Measurements from ENCODE around the gene TCF7L2. TPM values are rescaled to one million over a fixed set of nuclear protein-coding genes. Genes with fewer than 3 reads are reported as not detected.
"Not testable (repeated sequence)": the region's sequence is repeated elsewhere in the genome, so short reads cannot be mapped to it uniquely, and the experiment has no call there.

Gene TCF7L2
- total RNA-seq, 1 donor, result 6.7 TPM

GRCh38 chr10:113086282-113086681, 136.2 kb downstream of the TCF7L2 start:
- DNase-seq (ENCODE audit: low read depth in 2 of 3, low spot score in 2 of 3), result no peak

- no peak for DNase-seq (ENCODE audit: low read depth in 2 of 3, low spot score in 2 of 3)
Measured at GRCh38 chr10:113087165-113088029, 137.3 kb downstream of the TCF7L2 start.

GRCh38 chr10:113088194-113088593, 138.1 kb downstream of the TCF7L2 start:
- no peak for DNase-seq (ENCODE audit: low read depth in 2 of 3, low spot score in 2 of 3)

- DNase-seq (ENCODE audit: low read depth in 2 of 3, low spot score in 2 of 3), result no peak
Measured at GRCh38 chr10:113089551-113089950, 139.5 kb downstream of the TCF7L2 start.

GRCh38 chr10:113091920-113092319, 141.9 kb downstream of the TCF7L2 start:
- DNase-seq (ENCODE audit: low read depth in 2 of 3, low spot score in 2 of 3), result peak in 1 of 3 donors; percentile 39

GRCh38 chr10:113093188-113094113, 143.4 kb downstream of the TCF7L2 start:
- DNase-seq (ENCODE audit: low read depth in 2 of 3, low spot score in 2 of 3), result no peak

GRCh38 chr10:113094114-113094486, 144.1 kb downstream of the TCF7L2 start:
- peak in 2 of 3 donors; percentile 20 to 55 for DNase-seq (ENCODE audit: low read depth in 2 of 3, low spot score in 2 of 3)

GRCh38 chr10:113095419-113096127, 145.5 kb downstream of the TCF7L2 start:
- no peak for DNase-seq (ENCODE audit: low read depth in 2 of 3, low spot score in 2 of 3)

GRCh38 chr10:113096128-113096996, 146.3 kb downstream of the TCF7L2 start:
- no peak for DNase-seq (ENCODE audit: low read depth in 2 of 3, low spot score in 2 of 3)

- no peak for DNase-seq (ENCODE audit: low read depth in 2 of 3, low spot score in 2 of 3)
Measured at GRCh38 chr10:113097036-113097435, 147.0 kb downstream of the TCF7L2 start.

- peak in 1 of 3 donors; percentile 22 for DNase-seq (ENCODE audit: low read depth in 2 of 3, low spot score in 2 of 3)
Measured at GRCh38 chr10:113099431-113100183, 149.6 kb downstream of the TCF7L2 start.

- DNase-seq (ENCODE audit: low read depth in 2 of 3, low spot score in 2 of 3), result no peak
Measured at GRCh38 chr10:113100281-113100680, 150.2 kb downstream of the TCF7L2 start.

- DNase-seq (ENCODE audit: low read depth in 2 of 3, low spot score in 2 of 3), result peak in 1 of 3 donors; percentile 51
Measured at GRCh38 chr10:113103131-113103840, 153.2 kb downstream of the TCF7L2 start.

GRCh38 chr10:113104047-113104446, 154.0 kb downstream of the TCF7L2 start:
- DNase-seq (ENCODE audit: low read depth in 2 of 3, low spot score in 2 of 3), result no peak

GRCh38 chr10:113108194-113108835, 158.3 kb downstream of the TCF7L2 start:
- peak in 1 of 3 donors; percentile 10 for DNase-seq (ENCODE audit: low read depth in 2 of 3, low spot score in 2 of 3)

GRCh38 chr10:113108948-113109347, 158.9 kb downstream of the TCF7L2 start:
- DNase-seq (ENCODE audit: low read depth in 2 of 3, low spot score in 2 of 3), result no peak

GRCh38 chr10:113109482-113109881, 159.4 kb downstream of the TCF7L2 start:
- not testable (repeated sequence) for DNase-seq (ENCODE audit: low read depth in 2 of 3, low spot score in 2 of 3)

GRCh38 chr10:113111260-113111659, 161.2 kb downstream of the TCF7L2 start:
- DNase-seq (ENCODE audit: low read depth in 2 of 3, low spot score in 2 of 3), result no peak

Data from hematopoietic multipotent progenitor cell (in vitro differentiated cells).